NCI-H1930 (cell line): ENCODE measurements around the gene CCDC74A.
"Not testable (repeated sequence)": the region's sequence is repeated elsewhere in the genome, so short reads cannot be mapped to it uniquely, and the experiment has no call there.

ENCODE experiments used
- DNase-seq, 2 experiments: peaks; one replicate each; lab custom pipeline; 2025; lab: John Stamatoyannopoulos, UW

CCDC74A gene

GRCh38 chr2:131527131-131528001 lies at the start of gene CCDC74A:
TSS of gene CCDC74A (plus strand) at chr2:131527888. CDS start at chr2:131527971, 83 bp downstream.
- DNase-seq, result peak; percentile 34 to 57

GRCh38 chr2:131478074-131478849 lies 49.4 kb upstream of the CCDC74A start:
- DNase-seq, result not testable (repeated sequence)

GRCh38 chr2:131478850-131479461 lies 48.7 kb upstream of the CCDC74A start:
- not testable (repeated sequence) for DNase-seq

DNA sequence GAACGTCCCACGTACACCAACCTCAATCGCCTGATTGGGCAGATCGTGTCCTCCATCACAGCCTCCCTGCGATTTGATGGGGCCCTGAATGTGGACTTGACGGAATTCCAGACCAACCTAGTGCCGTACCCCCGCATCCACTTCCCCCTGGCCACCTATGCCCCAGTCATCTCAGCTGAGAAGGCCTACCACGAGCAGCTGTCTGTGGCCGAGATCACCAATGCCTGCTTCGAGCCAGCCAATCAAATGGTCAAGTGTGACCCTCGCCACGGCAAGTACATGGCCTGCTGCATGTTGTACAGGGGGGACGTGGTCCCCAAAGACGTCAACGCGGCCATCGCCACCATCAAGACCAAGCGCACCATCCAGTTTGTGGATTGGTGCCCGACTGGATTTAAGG lies 47.3 kb upstream of the CCDC74A start:
- DNase-seq, result not testable (repeated sequence)

- not testable (repeated sequence) for DNase-seq
These were observed 45.1 kb upstream of the CCDC74A start for GRCh38 chr2:131482506-131483155.

DNA sequence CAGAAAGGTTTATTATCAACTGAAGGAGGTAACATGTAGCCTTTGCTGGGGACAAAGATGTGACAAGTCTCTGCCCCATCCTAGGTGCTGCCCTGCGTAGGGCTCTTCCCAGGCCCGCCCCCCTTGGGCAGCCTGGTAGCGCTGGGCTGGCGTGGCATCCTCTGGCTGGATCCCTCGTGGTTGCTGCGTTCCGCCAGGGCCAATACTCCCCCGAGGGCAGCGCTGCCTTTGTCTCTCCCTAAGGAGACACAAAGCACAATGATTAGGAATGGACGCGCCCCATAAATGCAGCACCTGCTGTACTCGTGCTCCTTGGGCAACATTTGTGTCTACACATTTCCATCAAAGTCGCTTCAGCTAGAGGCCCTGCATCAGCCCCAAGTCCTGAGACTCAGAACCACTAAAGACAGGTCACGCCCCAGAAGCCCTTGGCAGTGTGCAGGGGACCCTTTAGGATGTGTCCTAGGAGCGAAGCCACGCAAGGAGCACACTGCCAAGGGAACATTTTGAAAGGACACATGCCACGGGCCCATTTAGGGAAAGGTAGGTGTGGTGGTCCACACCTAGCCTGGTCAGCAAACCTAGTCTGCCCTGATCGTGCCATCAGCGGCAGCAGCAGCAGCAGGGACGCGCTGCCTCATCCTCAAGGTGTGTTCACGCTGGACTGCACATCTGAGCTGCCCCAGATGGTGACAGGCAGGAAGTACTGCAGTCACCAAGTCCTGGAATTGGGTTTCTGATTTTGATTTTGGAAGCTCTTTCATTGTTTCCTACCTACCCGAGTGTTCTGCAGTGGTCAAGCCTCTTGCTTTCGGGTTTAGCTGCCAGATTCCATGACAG lies 43.5 kb upstream of the CCDC74A start:
- DNase-seq, result peak in 1 of 2 experiments; percentile 4

- not testable (repeated sequence) for DNase-seq
These were observed 42.7 kb upstream of the CCDC74A start for GRCh38 chr2:131484906-131485460.

GRCh38 chr2:131486201-131486902 lies 41.3 kb upstream of the CCDC74A start:
- DNase-seq, result not testable (repeated sequence)

- no peak for DNase-seq
These were observed 39.1 kb upstream of the CCDC74A start for GRCh38 chr2:131488306-131489205.

DNA sequence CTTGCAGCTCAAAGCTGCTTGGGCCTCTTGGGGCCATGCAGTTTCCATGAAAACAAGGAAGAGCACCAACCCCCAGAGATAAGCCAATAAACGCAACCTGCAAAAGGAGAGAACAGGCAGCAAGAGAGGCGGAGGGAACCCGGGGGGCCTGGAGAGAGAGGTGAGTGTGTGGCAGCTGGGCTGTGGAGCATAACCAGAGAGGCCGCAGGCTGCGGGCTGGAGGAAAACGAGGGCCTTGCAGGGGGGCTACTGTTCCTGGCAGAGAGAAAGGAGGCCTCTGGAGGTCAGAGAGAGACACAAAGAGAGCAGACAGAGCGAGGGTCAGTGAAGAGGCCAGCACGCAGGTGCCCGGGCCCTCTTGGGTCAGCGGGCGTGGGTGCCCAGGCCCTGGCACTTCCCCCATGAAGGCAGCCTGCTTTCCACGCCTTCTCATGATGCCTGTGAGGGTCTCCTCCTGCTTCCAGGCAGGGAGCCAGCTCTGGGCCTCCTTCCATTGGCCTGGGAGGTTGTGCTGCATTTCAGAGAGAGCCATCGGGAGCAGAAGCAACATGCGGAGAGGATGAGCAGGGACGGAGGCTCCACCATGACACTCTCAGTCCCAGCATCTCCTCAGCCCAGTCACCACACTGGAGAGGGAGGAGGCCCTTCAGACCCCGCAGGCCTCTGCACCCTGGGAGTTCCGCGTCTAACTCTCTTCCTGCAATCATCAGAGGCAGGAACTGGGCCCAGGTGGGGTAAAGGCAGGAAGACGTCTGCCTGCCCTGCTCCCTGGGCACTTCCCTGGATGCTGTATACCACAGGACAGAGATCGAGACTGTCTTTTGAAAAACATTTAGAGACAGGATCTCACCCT lies 36.8 kb upstream of the CCDC74A start:
- not testable (repeated sequence) for DNase-seq

DNA sequence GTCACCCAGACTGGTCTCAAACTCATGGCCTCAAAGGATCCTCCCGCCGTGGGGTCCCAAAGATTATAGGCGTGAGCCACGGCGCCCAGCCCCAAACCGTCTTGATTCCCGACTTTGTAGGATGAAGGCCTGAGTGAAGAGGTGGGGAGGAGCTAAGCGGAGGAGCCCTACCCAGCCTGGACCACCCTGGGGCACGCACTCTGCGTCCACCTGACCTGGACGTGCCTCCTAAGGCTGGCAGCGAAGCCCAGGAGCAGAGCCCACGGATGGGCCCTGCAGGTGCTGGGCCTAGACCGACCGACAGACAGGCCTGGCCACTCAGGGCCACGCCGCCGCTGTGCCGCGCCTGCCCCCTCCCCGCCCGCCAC lies 36.2 kb upstream of the CCDC74A start:
- DNase-seq, result not testable (repeated sequence)

DNA sequence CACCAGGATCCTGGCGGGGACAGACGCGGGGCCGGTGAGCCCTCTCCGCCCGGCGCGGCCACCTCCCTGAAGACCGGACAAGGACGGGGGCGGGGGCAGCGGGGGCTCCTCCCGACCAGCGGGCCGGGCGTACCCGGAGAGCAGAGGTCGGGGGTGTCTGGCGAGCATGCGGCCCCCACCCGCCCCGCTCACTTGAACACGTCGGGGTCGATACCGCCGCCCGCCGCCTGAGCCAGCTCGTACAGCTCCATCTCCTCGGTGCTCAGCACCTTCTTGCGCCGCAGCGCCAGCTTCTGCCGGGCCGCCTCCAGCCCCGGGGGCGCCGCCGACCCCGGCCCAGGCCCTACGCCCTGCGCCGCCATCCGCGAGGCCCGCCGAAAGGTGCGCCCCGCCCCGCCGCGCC lies 35.7 kb upstream of the CCDC74A start, which contains the start of gene MZT2A:
Gene MZT2A (minus strand): TSS at position 383 of the 403 bp plus-strand sequence. CDS start 21 bp downstream, at position 362.
- not testable (repeated sequence) for DNase-seq

GRCh38 chr2:131492418-131493198 lies 35.1 kb upstream of the CCDC74A start:
- peak; percentile 97 for DNase-seq

- no peak for DNase-seq
These were observed 34.3 kb upstream of the CCDC74A start for GRCh38 chr2:131493199-131493968.

DNA sequence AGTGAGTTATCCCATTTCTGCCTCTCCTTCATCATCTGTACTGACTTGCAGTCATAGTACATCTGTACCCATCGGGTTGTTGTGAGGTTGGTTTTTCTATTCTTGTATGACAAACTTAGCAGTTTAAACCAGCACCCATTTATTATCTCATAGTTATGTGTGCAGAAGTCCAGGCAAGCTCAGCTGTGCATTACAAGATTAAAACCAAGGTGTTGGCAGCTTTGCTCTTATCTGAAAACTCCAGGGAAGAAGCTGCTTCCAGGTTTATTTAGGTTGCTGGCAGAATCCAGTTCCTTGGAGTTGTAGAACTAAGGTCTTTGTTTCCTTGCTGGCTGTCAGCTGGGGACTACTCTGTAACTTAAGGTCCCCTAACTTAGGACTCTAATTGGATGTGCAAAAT lies 32.2 kb upstream of the CCDC74A start:
- not testable (repeated sequence) for DNase-seq

GRCh38 chr2:131498321-131498973 lies 29.2 kb upstream of the CCDC74A start:
- not testable (repeated sequence) for DNase-seq
